HepG2 (cell line): Measurements from ENCODE around the gene RASGRF1. TPM values are rescaled to one million over a fixed set of nuclear protein-coding genes. Genes with fewer than 3 reads are reported as not detected.
A peak's percentile ranks its signal among the peaks of the same experiment; 100 is the strongest.

Experiments used
- ARID5B ChIP-seq: IDR thresholded peaks from 2 replicates; pipeline ENCODE4 v1.4.0; 2020; ENCODE audit warnings: mild to moderate bottlenecking, missing genetic modification reagents
- ATF2 ChIP-seq: sonication (generic); formaldehyde crosslinking; IDR thresholded peaks from 2 replicates; pipeline ENCODE4 v1.4.0; 2020; ENCODE audit warnings: missing genetic modification reagents
- CSRNP2 ChIP-seq: sonication (generic); formaldehyde crosslinking; conservative IDR thresholded peaks from 2 replicates; pipeline ENCODE4 v1.8.0; 2022; ENCODE audit warnings: low read depth, missing genetic modification reagents
- FOXO1 ChIP-seq: sonication (generic); formaldehyde crosslinking; IDR thresholded peaks from 2 replicates; pipeline ENCODE4 v1.4.0; 2020; ENCODE audit warnings: missing genetic modification reagents
- HOXD1 ChIP-seq: sonication (generic); formaldehyde crosslinking; IDR thresholded peaks from 2 replicates; pipeline ENCODE4 v1.5.0; 2020; ENCODE audit warnings: missing genetic modification reagents
- MIXL1 ChIP-seq: IDR thresholded peaks from 2 replicates; pipeline ENCODE4 v1.6.1; 2016
- MTA1 ChIP-seq: sonication (generic); formaldehyde crosslinking; IDR thresholded peaks from 2 replicates; pipeline ENCODE4 v1.4.0; 2020; ENCODE audit warnings: missing genetic modification reagents, mild to moderate bottlenecking, borderline replicate concordance
- MTF1 ChIP-seq: sonication (generic); formaldehyde crosslinking; IDR thresholded peaks from 2 replicates; pipeline ENCODE4 v1.5.0; 2020; ENCODE audit warnings: missing genetic modification reagents
- MYC ChIP-seq: sonication (generic); formaldehyde crosslinking; IDR thresholded peaks from 2 replicates; pipeline ENCODE4 v1.9.0; 2021; ENCODE audit warnings: missing genetic modification reagents, borderline replicate concordance
- NFKB2 ChIP-seq: sonication (generic); formaldehyde crosslinking; IDR thresholded peaks from 2 replicates; pipeline ENCODE4 v1.4.0; 2020; ENCODE audit warnings: missing genetic modification reagents, borderline replicate concordance
- RBFOX2 ChIP-seq: fragments of 200-400 bp; formaldehyde crosslinking; IDR thresholded peaks from 2 replicates; pipeline ENCODE4 v1.6.1; 2017; ENCODE audit warnings: low read depth, mild to moderate bottlenecking, low read length
- RCOR2 ChIP-seq: IDR thresholded peaks from 2 replicates; pipeline ENCODE4 v1.6.1; 2016; ENCODE audit warnings: missing biosample characterization, missing genetic modification reagents
- SATB2 ChIP-seq: sonication (generic); formaldehyde crosslinking; IDR thresholded peaks from 2 replicates; pipeline ENCODE4 v1.5.0; 2020; ENCODE audit warnings: missing genetic modification reagents
- SOX13 ChIP-seq, 3 experiments: fragments of 450-650 bp in 1 of 3; sonication (generic) in 1 of 3; formaldehyde crosslinking in 1 of 3; IDR thresholded peaks in 2 of 3; conservative IDR thresholded peaks in 1 of 3; 2 replicates each; pipeline versions ENCODE4 v1.5.0 to v1.6.1; 2016 to 2020; ENCODE audit warnings: antibody characterized with exemption in 1 of 3, mild to moderate bottlenecking in 1 of 3, missing compliant biosample characterization in 1 of 3, missing genetic modification reagents in 1 of 3, moderate library complexity in 1 of 3
- SOX5 ChIP-seq: IDR thresholded peaks from 2 replicates; pipeline ENCODE4 v1.6.1; 2016; ENCODE audit warnings: borderline replicate concordance
- SP4 ChIP-seq: sonication (generic); formaldehyde crosslinking; IDR thresholded peaks from 2 replicates; pipeline ENCODE4 v1.8.1; 2023; ENCODE audit warnings: mild to moderate bottlenecking, missing genetic modification reagents
- TOE1 ChIP-seq: sonication (generic); formaldehyde crosslinking; IDR thresholded peaks from 2 replicates; pipeline ENCODE4 v1.4.0; 2020; ENCODE audit warnings: mild to moderate bottlenecking, missing genetic modification reagents
- TOPORS ChIP-seq: sonication (generic); formaldehyde crosslinking; IDR thresholded peaks from 2 replicates; pipeline ENCODE4 v1.8.0; 2023; ENCODE audit warnings: mild to moderate bottlenecking, missing genetic modification reagents
- TSC22D2 ChIP-seq: sonication (generic); formaldehyde crosslinking; IDR thresholded peaks from 2 replicates; pipeline ENCODE4 v1.5.1; 2020; ENCODE audit warnings: missing genetic modification reagents, mild to moderate bottlenecking, borderline replicate concordance
- ZBTB10 ChIP-seq: sonication (generic); formaldehyde crosslinking; IDR thresholded peaks from 2 replicates; pipeline ENCODE4 v1.4.0; 2020; ENCODE audit warnings: missing genetic modification reagents, borderline replicate concordance
- polyA plus RNA-seq, 8 experiments: library from polyadenylated mRNA; depleted of rRNA in 3 of 8; stranded (reverse) in 7 of 8; unstranded in 1 of 8; fragments of >200 nt; fragmentation: Illumina TruSeq in 4 of 8; extraction: Trizol in 4 of 8; gene quantifications; 2 replicates each; pipeline versions ENCODE4 v1.2.1 to v1.2.3, GENCODE V29; 2011 to 2016; ENCODE audit warnings: low read depth in 4 of 8, missing spikeins in 1 of 8, mixed read lengths in 1 of 8; ENCODE audit not compliant: insufficient read depth in 1 of 8
- total RNA-seq, 5 experiments: library from RNA; depleted of rRNA; stranded (reverse); fragments of >200 nt; fragmentation: Illumina TruSeq; extraction: Trizol; gene quantifications; 2 replicates each; pipeline ENCODE4 v1.2.3, GENCODE V29; 2016; ENCODE audit warnings: low read depth in 1 of 5
- TF ChIP-seq, protein P1 (sequence below): sonication (generic); formaldehyde crosslinking; IDR thresholded peaks from 2 replicates; pipeline ENCODE4 v1.8.1; 2023; ENCODE audit warnings: missing genetic modification reagents, mild to moderate bottlenecking, borderline replicate concordance

Gene RASGRF1
- total and polyA plus RNA-seq, 2 of the 13 experiments (the other 11 are each of a cell fraction or from before 2014, with no cell fraction given), result 0.55 to 3.0 TPM

GRCh38 chr15:78951841-78952238 is 138.7 kb downstream of the RASGRF1 start (continued):
- no peak for TF ChIP-seq ZBTB10
- TF ChIP-seq NFKB2, result no peak
- TF ChIP-seq MTF1, result no peak
- no peak for TF ChIP-seq TSC22D2
- TF ChIP-seq SOX5 (CRISPR knock-in tag), result peak; percentile 31; the same call in 1 of the 2 replicates
- no peak for TF ChIP-seq CSRNP2 (CRISPR knock-in tag)
- no peak for TF ChIP-seq MTA1 (CRISPR knock-in tag)
- TF ChIP-seq, protein P1, sequence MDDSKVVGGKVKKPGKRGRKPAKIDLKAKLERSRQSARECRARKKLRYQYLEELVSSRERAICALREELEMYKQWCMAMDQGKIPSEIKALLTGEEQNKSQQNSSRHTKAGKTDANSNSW (CRISPR knock-in tag), result no peak
- peak; percentile 23; the same call in 1 of the 2 replicates for TF ChIP-seq FOXO1 (CRISPR knock-in tag)
- TF ChIP-seq TOPORS (CRISPR knock-in tag), result no peak
- no peak for TF ChIP-seq RCOR2 (CRISPR knock-in tag)
- peak; percentile 36; the same call in 1 of the 2 replicates for TF ChIP-seq ARID5B (CRISPR knock-in tag)
- no peak for TF ChIP-seq SOX13 (IDR thresholded peaks at IDR 0.05)
- TF ChIP-seq SOX13 (CRISPR knock-in tag; conservative IDR thresholded peaks at IDR 0.05 in 1 of 2, IDR thresholded peaks at IDR 0.05 in 1 of 2), result peak in 1 of 2 experiments; percentile 48; a peak in 1 of 4 replicates
- no peak for TF ChIP-seq SATB2
- TF ChIP-seq SP4 (CRISPR knock-in tag), result no peak
- no peak for TF ChIP-seq RBFOX2
- no peak for TF ChIP-seq HOXD1 (CRISPR knock-in tag)
- TF ChIP-seq MIXL1 (CRISPR knock-in tag), result peak; percentile 92
- TF ChIP-seq ATF2 (CRISPR knock-in tag), result 0 out of 2 replicates have a peak, but pooled peaks have one; percentile 32
- TF ChIP-seq MYC, result no peak
- TF ChIP-seq TOE1, result no peak
